ENCODE measurements around the gene OR7C1.

DNA sequence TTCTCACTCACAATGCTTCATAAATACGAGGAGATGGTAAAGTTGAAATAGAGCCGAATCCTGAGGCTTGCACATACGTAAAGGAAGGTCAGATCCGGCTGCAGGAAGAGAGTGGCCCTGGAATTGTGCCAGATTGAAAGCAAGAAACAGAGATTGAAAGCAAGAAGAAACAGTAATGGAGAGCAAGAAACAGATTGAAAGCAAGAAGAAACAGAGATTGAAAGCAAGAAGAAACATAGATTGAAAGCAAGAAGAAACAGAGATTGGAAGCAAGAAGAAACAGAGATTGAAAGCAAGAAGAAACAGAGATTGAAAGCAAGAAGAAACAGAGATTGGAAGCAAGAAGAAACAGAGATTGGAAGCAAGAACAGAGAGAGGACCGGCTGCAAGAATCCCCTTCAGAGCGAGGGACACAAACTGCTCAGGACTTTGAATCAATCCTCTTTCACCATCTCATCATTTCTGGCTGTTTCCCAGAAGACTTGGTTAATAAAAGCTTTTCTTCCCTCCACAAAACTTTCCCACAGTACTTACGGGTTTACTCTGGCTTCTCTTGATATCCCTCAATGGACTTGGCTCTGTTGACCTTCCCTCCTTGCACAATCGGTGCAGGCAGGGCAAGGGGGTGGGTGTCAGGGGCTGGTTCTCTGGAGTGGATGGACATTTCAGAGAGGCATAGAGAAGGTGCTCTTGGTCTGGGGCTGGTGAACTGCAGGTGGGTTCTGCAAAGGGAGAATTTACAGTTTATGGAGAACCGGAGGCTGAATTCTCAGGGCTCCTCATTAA lies 25.5 kb downstream of the OR7C1 start:
- TF ChIP-seq, protein P1, sequence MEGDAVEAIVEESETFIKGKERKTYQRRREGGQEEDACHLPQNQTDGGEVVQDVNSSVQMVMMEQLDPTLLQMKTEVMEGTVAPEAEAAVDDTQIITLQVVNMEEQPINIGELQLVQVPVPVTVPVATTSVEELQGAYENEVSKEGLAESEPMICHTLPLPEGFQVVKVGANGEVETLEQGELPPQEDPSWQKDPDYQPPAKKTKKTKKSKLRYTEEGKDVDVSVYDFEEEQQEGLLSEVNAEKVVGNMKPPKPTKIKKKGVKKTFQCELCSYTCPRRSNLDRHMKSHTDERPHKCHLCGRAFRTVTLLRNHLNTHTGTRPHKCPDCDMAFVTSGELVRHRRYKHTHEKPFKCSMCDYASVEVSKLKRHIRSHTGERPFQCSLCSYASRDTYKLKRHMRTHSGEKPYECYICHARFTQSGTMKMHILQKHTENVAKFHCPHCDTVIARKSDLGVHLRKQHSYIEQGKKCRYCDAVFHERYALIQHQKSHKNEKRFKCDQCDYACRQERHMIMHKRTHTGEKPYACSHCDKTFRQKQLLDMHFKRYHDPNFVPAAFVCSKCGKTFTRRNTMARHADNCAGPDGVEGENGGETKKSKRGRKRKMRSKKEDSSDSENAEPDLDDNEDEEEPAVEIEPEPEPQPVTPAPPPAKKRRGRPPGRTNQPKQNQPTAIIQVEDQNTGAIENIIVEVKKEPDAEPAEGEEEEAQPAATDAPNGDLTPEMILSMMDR (IDR thresholded peaks at IDR 0.05): no peak
- TF ChIP-seq POLR2A (IDR thresholded peaks at IDR 0.05): no peak
